H4 (cell line): ENCODE measurements around the gene ZNF526. TPM values are rescaled to one million over a fixed set of nuclear protein-coding genes. Genes with fewer than 3 reads are reported as not detected.

ENCODE experiments used
- DNase-seq: peaks from one replicate; pipeline ENCODE4 v3.0.0-alpha.2; 2015; ENCODE audit warnings: low spot score
- total RNA-seq: library from RNA; depleted of rRNA; stranded (reverse); fragments of >200 nt; shearing (Covaris generic); gene quantifications from 2 replicates; pipeline ENCODE4 v1.2.3, GENCODE V29; 2014; rRNA removed

ZNF526 gene
- 4.1 and 5.5 TPM in 2 replicates for total RNA-seq

- DNase-seq: peak; percentile 96
These were observed at the start of gene ZNF526 for GRCh38 chr19:42219812-42220750. Gene ZNF526 (plus strand): TSS chr19:42220312. CDS start chr19:42224404, 4,092 bp downstream.

DNA sequence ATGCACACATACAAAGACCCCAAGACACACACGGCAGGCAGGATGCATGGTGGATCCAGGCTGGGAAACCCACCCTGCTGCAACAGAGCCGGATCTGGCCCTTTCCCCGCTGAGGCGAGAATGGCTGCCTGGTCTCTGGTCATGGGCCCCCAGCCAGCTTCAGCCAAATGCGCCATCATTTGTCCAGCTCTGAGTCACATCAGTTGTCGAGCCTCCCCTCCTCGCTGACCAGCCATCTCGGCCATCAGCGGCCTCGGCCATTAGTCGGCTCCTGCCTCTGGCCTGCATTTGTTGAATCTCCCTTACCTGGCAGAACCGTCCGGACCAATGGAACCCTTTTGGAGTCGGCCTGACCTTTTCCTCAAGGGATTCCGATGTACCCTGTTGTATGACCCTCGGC lies 49.4 kb upstream of the ZNF526 start:
- DNase-seq: no peak

- no peak for DNase-seq
These were observed 47.9 kb upstream of the ZNF526 start for GRCh38 chr19:42172261-42172660.

DNA sequence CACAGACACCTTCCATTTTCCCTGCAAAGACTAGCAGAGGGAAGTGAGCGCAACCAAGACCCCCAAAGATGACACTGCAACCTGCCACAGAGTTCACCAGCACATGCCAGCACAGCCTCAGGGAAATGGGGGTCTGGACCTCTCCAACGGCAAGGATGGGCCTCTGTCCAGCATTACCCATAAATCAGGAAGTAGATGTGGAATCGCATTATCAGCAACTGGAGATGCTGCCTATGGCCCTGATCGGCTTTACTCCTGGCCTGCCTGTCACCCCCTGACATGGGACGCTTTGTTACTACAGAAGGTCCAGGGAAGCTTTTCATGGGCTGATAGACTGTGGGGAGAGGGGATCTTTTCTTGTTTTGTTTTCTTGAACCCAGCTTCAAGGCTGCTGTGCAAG lies 46.4 kb upstream of the ZNF526 start:
- DNase-seq: no peak

DNA sequence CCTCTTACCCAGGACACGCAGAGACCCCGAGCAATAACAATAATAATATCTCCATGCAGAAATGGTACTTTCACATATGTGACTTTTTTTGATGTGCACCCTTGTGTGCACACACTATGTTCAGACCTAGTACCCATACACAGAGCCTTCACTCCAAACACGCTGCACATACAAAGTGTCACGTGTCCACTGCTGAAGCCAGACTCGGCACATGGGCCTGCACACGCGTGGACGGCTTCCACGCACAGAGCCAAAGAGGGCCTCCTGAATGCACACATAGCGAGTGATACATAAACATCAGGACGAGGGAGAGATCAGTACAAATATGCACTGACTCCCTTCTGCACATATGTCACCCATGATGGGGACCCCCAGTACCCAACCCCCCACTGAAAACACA lies 45.9 kb upstream of the ZNF526 start:
- DNase-seq: no peak

DNA sequence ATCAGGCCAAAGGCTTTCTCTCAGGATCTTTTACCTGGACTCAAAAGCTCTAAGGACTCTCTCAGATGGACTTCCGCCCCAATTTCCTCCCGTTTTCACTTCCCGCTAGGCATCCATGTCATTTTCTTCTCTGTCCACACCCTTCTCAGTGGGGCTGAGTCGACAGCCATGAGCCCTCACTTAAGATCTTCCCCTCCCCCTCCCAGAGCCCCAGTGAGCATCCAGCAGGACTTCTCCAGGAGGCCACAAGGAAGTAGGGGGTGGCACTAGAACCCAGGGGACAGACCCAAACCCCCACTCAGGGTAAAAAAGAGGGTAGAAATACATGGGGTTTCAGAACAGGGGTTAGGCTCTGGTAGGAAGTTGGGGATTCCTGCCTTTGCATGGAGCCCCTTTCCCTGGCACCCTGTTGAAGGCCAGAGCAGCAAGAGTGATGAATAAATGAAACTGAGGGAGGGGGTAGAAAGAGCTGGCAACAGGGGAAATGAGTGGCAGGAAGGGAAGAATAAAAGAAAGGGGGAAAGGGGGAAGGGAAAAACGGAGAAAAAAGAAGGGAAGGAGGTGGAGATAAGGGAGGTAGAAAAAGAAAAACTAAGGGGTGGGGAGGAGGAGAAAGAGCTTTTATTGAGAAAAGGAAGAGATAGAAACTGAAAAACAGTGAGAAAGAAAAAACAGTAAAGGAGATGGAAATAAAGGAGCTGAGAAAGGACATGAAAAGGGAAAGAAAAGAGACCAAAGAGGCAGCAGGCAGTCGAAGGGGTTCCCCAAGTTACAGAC lies 45.0 kb upstream of the ZNF526 start:
- no peak for DNase-seq

DNA sequence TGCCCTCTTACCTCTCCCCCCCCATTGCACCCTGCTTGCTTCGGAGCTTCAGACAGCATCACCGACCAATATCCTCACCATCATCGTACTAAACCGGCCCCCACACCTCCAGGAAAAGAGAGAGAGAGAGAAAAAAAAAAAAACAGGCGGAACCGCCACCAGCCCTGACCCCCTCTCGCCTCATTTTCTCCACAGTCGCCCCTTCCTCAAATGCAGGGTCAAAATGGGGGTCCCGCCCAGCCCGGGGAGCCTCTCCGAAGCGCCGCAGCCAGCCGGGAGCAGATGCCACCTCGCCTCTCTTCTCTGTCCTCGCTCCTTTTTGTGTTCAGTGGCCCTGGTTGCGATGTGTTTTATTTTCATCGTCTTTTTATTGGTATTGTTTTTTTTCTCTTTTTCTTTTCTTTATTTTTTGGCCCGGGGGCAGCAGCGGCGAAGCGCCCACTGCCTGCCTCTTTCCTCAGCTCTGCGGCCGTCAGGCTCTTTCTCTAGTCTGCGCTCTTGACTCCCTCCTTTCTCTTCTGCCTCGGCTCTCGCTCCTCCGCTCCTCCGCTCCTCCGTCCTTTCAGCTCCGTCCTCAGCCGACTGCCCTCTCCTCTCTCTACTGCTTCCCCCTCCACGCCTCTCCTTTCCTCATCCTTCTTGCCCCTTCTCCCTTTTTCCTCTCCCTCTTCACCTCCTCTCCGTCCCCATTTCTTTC lies 44.0 kb upstream of the ZNF526 start:
- no peak for DNase-seq

DNA sequence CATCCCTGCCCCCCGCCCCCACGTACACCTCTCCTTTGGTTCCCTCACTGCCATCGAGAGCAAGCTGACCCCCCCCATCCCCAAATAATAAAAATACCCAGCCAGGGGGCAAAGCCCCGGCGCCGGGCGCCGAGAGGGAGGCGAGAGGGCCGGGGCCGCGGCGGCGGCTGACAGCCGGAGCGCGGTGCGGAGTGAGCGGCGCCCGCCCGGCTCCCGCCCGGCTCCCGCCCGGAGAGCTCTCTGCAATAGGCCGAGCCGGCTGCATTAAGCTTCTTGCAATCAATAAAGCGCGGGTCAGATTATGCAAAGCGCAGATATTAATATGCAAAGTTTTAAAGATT lies 43.5 kb upstream of the ZNF526 start:
- DNase-seq: no peak

DNA sequence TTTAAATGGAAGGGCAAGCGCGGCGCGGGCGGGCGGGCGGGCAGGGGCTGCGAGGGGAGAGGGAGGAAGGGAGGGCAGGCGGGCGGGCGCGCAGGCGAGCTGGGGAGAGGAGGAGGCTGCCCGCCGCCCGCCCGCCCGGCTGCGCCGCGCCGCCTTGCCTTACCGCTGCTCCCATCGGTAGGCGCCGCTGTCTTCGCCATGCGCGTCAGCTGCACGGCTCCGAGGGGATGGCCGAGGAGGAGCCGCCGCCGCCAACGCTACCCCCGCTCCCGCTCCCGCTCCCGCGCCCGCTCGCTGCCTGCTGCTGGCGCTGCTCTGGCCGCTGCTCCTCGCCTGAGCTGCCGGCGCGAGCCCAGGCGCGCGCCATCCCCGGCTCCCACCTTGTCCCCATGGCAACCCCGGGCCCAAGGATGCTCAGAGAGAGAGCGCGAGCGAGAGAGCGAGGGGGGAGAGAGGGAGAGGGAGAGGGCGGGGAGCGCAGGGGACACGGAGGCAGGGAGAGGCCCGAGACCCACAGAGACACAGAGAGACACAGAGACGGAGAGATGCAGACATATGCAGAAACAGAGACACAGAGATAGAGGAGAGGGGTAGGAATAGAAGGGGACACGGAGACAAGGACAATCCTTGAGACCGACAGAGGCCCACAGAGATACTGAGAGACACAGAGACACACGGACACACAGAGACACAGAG lies 43.0 kb upstream of the ZNF526 start:
- DNase-seq: peak; percentile 58

GRCh38 chr19:42177686-42178019 lies 42.5 kb upstream of the ZNF526 start:
- DNase-seq: no peak

DNA sequence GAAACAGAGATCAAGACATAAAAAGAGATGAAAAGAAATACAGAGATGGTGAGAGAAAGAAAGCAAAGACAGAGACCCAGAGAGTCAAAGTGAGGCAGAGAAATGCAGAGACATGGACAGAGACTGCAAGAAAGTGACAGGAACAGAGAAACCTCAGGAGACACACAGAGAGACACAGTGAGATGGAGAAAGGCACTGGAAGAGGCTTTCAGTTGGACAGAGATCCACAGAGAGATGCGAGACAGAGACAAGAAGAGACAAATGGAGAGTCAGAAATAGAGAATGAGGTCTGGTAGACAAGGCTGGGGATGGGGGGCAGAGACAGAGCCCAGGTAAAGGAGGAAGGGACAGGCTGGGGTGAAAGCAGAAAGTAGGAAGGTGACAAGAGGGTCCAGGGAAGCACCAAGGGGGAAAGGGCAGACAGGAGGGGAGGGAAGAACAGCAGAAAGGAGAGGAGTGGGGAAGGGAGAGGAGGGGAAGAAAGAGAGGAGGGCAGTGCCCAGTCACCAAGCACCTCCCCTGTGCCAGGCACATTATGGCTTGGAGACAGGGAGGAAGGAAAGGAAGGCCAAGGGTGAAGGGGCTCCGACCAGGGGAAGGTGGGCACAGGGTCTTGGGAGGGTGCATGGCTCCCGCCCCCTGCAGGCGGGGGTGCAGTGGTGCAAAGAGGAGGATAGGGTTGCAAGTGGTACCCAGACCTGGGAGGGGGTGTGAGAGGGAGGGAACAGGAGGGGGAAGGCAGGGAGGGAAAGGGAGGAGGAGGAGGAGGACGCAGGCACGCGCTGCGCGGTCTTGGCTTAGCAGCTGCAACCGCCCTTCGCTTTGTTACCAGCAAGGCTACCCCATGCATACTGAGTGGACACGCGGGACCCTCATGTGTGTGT lies 41.1 kb upstream of the ZNF526 start:
- DNase-seq: no peak

DNA sequence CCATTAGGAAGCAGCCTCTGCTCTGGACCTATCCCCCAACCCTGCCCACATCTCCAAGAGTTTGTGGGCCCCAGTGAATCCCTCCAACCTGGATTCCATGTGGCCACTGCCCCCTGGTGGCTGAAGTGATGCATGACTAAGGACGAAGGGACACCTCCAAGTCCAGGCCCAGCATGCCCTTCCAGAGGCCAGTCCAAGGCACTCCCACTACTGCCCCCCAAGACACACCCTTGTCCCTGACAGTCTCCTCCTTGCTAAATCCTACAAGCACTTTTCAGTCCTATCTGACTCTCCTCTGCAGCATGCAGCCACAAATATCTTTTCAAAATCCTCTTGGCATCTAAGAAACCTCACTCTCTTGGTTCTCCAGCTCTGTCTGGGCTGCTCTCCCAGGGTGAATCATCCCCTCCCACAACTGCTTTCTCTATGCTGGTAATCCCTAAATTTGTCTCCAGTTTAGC lies 35.7 kb upstream of the ZNF526 start:
- peak; percentile 60 for DNase-seq

DNA sequence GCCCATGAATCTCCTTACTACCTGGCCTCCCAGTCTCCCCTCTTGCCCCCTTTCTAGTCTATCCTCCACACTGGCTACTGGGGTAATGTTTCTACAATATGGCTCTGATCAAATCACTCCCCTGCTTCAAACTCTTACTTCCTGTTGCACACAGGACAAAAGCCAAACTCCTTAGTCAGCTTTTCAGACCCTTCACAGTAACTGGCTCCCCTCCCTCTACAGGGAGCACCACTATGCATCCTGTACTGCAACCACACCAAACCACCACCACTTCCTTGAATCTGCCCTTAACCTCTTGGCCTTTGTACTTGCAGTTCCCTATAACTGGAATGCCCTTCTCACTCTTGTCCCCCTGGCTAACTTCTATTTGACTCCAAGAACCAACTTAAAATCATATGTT lies 34.8 kb upstream of the ZNF526 start:
- no peak for DNase-seq

GRCh38 chr19:42188665-42189064 lies 31.4 kb upstream of the ZNF526 start:
- DNase-seq: no peak

- DNase-seq: no peak
These were observed 31.0 kb upstream of the ZNF526 start for GRCh38 chr19:42189133-42189532.

DNA sequence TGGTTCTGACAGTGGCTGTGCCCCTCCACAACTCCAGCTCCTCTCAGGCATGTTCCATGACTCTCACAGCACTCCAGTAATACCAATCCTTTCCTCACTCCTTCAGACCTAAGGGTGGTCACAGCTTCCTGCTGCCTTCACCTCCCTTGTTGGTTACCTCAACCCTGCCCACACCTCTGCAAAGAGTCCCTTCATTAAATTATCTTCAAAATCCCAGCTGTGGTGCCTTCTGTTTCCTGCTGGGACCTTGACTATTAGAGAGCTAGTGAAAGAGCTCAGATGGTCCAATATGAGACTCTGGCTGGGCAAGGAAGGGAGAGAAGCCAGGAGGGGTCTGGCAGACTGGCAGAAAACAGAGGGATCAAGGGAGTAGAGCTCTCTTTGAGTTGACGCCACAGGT lies 28.8 kb upstream of the ZNF526 start:
- no peak for DNase-seq

DNA sequence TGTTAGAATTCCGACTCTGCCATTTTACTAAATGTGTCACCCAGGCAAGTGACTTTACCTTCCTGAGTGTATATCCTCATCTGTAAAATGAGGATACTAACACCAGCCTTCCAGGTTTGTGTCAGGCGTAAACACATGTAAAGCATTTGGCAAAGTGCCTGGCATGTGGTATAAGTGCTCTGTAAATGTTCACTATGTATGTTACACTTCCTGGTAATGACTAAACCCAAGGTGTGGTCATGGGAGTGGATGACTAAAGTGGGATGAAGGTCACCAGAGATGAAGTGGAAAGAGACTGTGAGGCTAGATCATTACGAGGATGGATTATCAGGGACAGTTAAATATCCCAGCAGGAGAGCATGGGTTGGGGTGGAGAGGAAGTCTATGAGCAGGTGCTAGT lies 28.3 kb upstream of the ZNF526 start:
- DNase-seq: peak; percentile 84

DNA sequence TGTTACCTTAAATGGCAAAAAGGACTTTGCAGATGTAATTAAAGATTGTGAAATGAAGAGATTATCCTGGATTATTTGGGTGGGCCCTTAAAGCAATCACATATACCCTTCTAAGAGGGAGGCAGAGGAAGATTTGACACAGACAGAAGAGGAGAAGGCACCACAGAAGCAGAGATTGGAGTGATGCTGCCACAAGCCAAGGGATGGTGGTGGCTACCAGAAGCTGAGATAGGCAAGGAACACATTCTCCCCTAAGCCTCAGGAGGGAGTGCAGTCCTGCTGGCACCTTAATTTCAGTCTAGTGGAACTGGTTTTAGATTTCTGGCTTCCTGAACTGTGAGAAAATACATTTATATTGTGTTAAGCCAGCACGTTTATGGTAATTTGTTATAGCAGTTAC lies 26.8 kb upstream of the ZNF526 start:
- DNase-seq: no peak

DNA sequence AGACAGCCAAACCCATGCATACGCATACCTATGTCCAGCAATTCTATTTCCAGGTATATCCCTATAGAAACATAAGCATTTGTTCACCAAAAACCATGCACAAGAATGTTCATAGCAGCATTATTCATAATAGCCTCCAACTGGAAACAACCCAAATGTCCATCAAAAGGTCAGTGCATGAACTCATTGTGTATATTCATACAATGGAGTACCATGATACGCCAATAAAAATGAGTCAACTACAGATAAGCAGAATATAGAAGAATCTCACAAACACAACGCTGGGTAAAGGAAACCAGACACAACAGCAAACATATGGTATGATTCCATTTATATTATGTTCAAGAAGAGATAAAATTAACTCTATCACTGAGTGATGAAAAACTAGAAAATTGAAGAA lies 26.4 kb upstream of the ZNF526 start:
- DNase-seq: no peak
